ENCODE results near the gene SLC25A41.

SLC25A41 gene

GRCh38 chr19:6459262-6460098 lies 25.9 kb upstream of the SLC25A41 start, which contains the start of gene SLC25A23:
Gene SLC25A23, minus strand, starts transcription at chr19:6459792. Its CDS starts 164 bp downstream, at chr19:6459628.
- Histone ChIP-seq H3K4me3 (ENCODE audit: insufficient read depth in 1 of 2, low read depth in 1 of 2, low read length in 2 of 2) (peak within 1 kb of the TSS; percentile 78 to 88), H3K27me3 (ENCODE audit: control insufficient read depth in 1 of 2, insufficient read depth in 1 of 2, low read length in 2 of 2) (peaks cover 0 to 15% of the 10 kb centered on the region in 2 experiments), H3K18ac (ENCODE audit: low read depth in 1 of 2, low read length in 2 of 2) (peak within 1 kb of the TSS; percentile 70 to 86), H2AK5ac (ENCODE audit: low read length, severe bottlenecking) (peak within 1 kb of the TSS; percentile 55), H3K9ac (ENCODE audit: low read length) (peak within 1 kb of the TSS; percentile 72), H3K27ac (ENCODE audit: low read length, poor library complexity, severe bottlenecking) (peak within 1 kb of the TSS; percentile 83), H2BK15ac (ENCODE audit: low read depth, poor library complexity, severe bottlenecking) (peak within 1 kb of the TSS; percentile 37), H3K4me2 (ENCODE audit: low read length, poor library complexity, severe bottlenecking) (peak within 1 kb of the TSS; percentile 99), H2BK5ac (ENCODE audit: low read depth, low read length, poor library complexity, severe bottlenecking) (peak within 1 kb of the TSS; percentile 8), H2AFZ (ENCODE audit: low read depth, low read length) (peak within 1 kb of the TSS; percentile 97), H3K4me1 (ENCODE audit: control insufficient read depth, insufficient read depth, low read depth, low read length) (peaks cover 25% of the 10 kb centered on the region), H3K9me3 (ENCODE audit: control insufficient read depth, low read length) (peaks cover 9% of the 10 kb centered on the region), H4K8ac (ENCODE audit: low read length) (peak within 1 kb of the TSS; percentile 8), H3K79me1 (replicated peaks; ENCODE audit: low read length, poor library complexity, severe bottlenecking) (peaks cover 21% of the 10 kb centered on the region), H2BK12ac (ENCODE audit: low read length in 2 of 2) (peak within 1 kb of the TSS in 1 of 2 experiments; percentile 83), H3K14ac (ENCODE audit: low read length in 2 of 2) (peak within 1 kb of the TSS in 1 of 2 experiments; percentile 94), H4K91ac (ENCODE audit: low read length) (no peak within 1 kb of the TSS), H3K23ac (ENCODE audit: low read length in 2 of 2) (peak within 1 kb of the TSS in 1 of 2 experiments; percentile 83), H3K4ac (ENCODE audit: low read depth in 1 of 2, low read length in 2 of 2) (peak within 1 kb of the TSS in 1 of 2 experiments; percentile 67), H3K36me3 (ENCODE audit: control insufficient read depth in 1 of 2, insufficient read depth in 2 of 2, low read depth in 1 of 2, low read length in 2 of 2) (peaks cover 12 to 25% of the 10 kb centered on the region in 2 experiments), H2BK120ac (ENCODE audit: low read depth, low read length) (no peak within 1 kb of the TSS)
- WGBS, result under 1% methylated on average over 52 of the region's 70 CpGs
- peak; percentile 78 for DNase-seq

GRCh38 chr19:6458695-6459261 lies 25.2 kb upstream of the SLC25A41 start:
- Histone ChIP-seq H3K79me1 (replicated peaks; ENCODE audit: low read length, poor library complexity, severe bottlenecking) (peaks cover 21% of the 10 kb centered on the region), H3K4me1 (ENCODE audit: control insufficient read depth, insufficient read depth, low read depth, low read length) (peaks cover 18% of the 10 kb centered on the region), H3K9ac (ENCODE audit: low read length) (peak overlapping the region; percentile 57), H2BK120ac (ENCODE audit: low read depth, low read length) (no peak overlapping the region), H3K27ac (ENCODE audit: low read length, poor library complexity, severe bottlenecking) (no peak overlapping the region), H2AFZ (ENCODE audit: low read depth, low read length) (peak overlapping the region; percentile 61), H2BK12ac (ENCODE audit: low read length in 2 of 2) (peak overlapping the region in 1 of 2 experiments; percentile 47), H3K27me3 (ENCODE audit: control insufficient read depth in 1 of 2, insufficient read depth in 1 of 2, low read length in 2 of 2) (peaks cover 0 to 8% of the 10 kb centered on the region in 2 experiments), H3K4me3 (ENCODE audit: insufficient read depth in 1 of 2, low read depth in 1 of 2, low read length in 2 of 2) (peak overlapping the region; percentile 78 to 88), H2BK15ac (ENCODE audit: low read depth, poor library complexity, severe bottlenecking) (no peak overlapping the region), H3K14ac (ENCODE audit: low read length in 2 of 2) (peak overlapping the region in 1 of 2 experiments; percentile 94), H4K91ac (ENCODE audit: low read length) (no peak overlapping the region), H3K18ac (ENCODE audit: low read depth in 1 of 2, low read length in 2 of 2) (peak overlapping the region in 1 of 2 experiments; percentile 85), H3K4me2 (ENCODE audit: low read length, poor library complexity, severe bottlenecking) (peak overlapping the region; percentile 99), H3K9me3 (ENCODE audit: control insufficient read depth, low read length) (peaks cover 16% of the 10 kb centered on the region), H4K8ac (ENCODE audit: low read length) (peak overlapping the region; percentile 8), H2BK5ac (ENCODE audit: low read depth, low read length, poor library complexity, severe bottlenecking) (no peak overlapping the region), H3K23ac (ENCODE audit: low read length in 2 of 2) (peak overlapping the region in 1 of 2 experiments; percentile 59), H3K4ac (ENCODE audit: low read depth in 1 of 2, low read length in 2 of 2) (peak overlapping the region in 1 of 2 experiments; percentile 67), H3K36me3 (ENCODE audit: control insufficient read depth in 1 of 2, insufficient read depth in 2 of 2, low read depth in 1 of 2, low read length in 2 of 2) (peaks cover 19 to 32% of the 10 kb centered on the region in 2 experiments), H2AK5ac (ENCODE audit: low read length, severe bottlenecking) (no peak overlapping the region)
- no peak for DNase-seq
- 39% methylated on average over 14 of the region's 16 CpGs for WGBS

- Histone ChIP-seq H2BK12ac (ENCODE audit: low read length in 2 of 2) (peak overlapping the region in 1 of 2 experiments; percentile 13), H3K4me2 (ENCODE audit: low read length, poor library complexity, severe bottlenecking) (peak overlapping the region; percentile 99), H3K79me1 (replicated peaks; ENCODE audit: low read length, poor library complexity, severe bottlenecking) (peaks cover 21% of the 10 kb centered on the region), H2AK5ac (ENCODE audit: low read length, severe bottlenecking) (no peak overlapping the region), H3K23ac (ENCODE audit: low read length in 2 of 2) (peak overlapping the region in 1 of 2 experiments; percentile 40), H3K9ac (ENCODE audit: low read length) (no peak overlapping the region), H3K14ac (ENCODE audit: low read length in 2 of 2) (no peak overlapping the region), H3K4me3 (ENCODE audit: insufficient read depth in 1 of 2, low read depth in 1 of 2, low read length in 2 of 2) (no peak overlapping the region), H3K27me3 (ENCODE audit: control insufficient read depth in 1 of 2, insufficient read depth in 1 of 2, low read length in 2 of 2) (peaks cover 0 to 6% of the 10 kb centered on the region in 2 experiments), H2BK5ac (ENCODE audit: low read depth, low read length, poor library complexity, severe bottlenecking) (no peak overlapping the region), H3K4me1 (ENCODE audit: control insufficient read depth, insufficient read depth, low read depth, low read length) (peaks cover 17% of the 10 kb centered on the region), H2BK15ac (ENCODE audit: low read depth, poor library complexity, severe bottlenecking) (no peak overlapping the region), H3K27ac (ENCODE audit: low read length, poor library complexity, severe bottlenecking) (no peak overlapping the region), H3K9me3 (ENCODE audit: control insufficient read depth, low read length) (peaks cover 22% of the 10 kb centered on the region), H3K4ac (ENCODE audit: low read depth in 1 of 2, low read length in 2 of 2) (no peak overlapping the region), H3K18ac (ENCODE audit: low read depth in 1 of 2, low read length in 2 of 2) (peak overlapping the region in 1 of 2 experiments; percentile 21), H4K91ac (ENCODE audit: low read length) (no peak overlapping the region), H2BK120ac (ENCODE audit: low read depth, low read length) (no peak overlapping the region), H4K8ac (ENCODE audit: low read length) (no peak overlapping the region), H2AFZ (ENCODE audit: low read depth, low read length) (no peak overlapping the region), H3K36me3 (ENCODE audit: control insufficient read depth in 1 of 2, insufficient read depth in 2 of 2, low read depth in 1 of 2, low read length in 2 of 2) (peaks cover 24 to 38% of the 10 kb centered on the region in 2 experiments)
- DNase-seq, result no peak
- 84% methylated on average over 12 of the region's 17 CpGs for WGBS
Observed at GRCh38 chr19:6457958-6458694, 24.6 kb upstream of the SLC25A41 start.
